ENCODE results near the gene TRMT44. TPM values are rescaled to one million over a fixed set of nuclear protein-coding genes. Genes with fewer than 3 reads are reported as not detected.
A peak's percentile ranks its signal among the peaks of the same experiment; 100 is the strongest.
"Not testable (repeated sequence)": the region's sequence is repeated elsewhere in the genome, so short reads cannot be mapped to it uniquely, and the experiment has no call there.

Gene TRMT44
- polyA plus RNA-seq, 4 donors, result 4.7 to 11.6 (median 5.2) TPM

DNA sequence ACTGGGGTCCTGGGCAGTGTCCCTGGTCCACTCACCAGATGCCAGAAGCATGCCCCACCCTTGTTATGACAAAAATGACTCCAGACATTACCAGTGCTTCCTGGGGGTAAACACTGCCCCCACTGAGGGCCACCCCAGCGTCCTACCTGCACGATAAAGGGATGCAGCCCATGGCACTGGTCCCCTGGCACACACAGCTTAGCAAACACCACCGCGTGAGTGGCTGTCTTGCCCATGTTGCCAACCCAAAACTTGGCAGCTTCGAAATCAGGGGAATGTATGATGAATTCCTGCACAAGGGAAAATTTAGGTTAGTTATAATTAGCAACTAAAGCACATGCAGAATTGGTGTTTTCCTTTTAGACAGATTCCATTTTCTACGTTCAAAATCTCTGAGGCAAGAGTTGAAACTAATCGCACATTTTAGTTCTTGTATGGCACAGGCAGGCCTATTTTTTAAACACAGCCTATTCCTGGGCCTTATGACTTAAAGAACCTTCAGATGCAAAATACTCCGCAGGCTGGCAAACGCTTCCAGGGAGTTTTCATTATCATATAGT, 30.4 kb upstream of the TRMT44 start:
- no peak overlapping the region for H3K27ac ChIP-seq (ENCODE audit: low read depth in 1 of 3, low read length in 2 of 3)
- no peaks in the 10 kb centered on the region for H3K9me3 ChIP-seq (ENCODE audit: control insufficient read depth in 2 of 2, insufficient read depth in 1 of 2, low read depth in 1 of 2, low read length in 1 of 2)
- H3K4me3 ChIP-seq (ENCODE audit: low read depth in 1 of 3, low read length in 3 of 3), result no peak overlapping the region
- no peak for FAIRE-seq
- no peak for DNase-seq
- no peaks in the 10 kb centered on the region for H3K4me1 ChIP-seq (ENCODE audit: control insufficient read depth in 3 of 3, insufficient read depth in 2 of 3, low read depth in 1 of 3, low read length in 2 of 3)
- WGBS, 3 donors, result 80 to 91% (median 83%) methylated on average over 9 of the region's 9 CpGs
- H3K27me3 ChIP-seq (ENCODE audit: control insufficient read depth in 3 of 3, insufficient read depth in 3 of 3, low read length in 3 of 3), result no peaks in the 10 kb centered on the region
- H3K36me3 ChIP-seq (ENCODE audit: control insufficient read depth in 3 of 3, insufficient read depth in 2 of 3, low read depth in 1 of 3, low read length in 3 of 3), result peaks cover 8 to 76% (median 13%) of the 10 kb centered on the region in 3 donors

- H3K9me3 ChIP-seq (ENCODE audit: control insufficient read depth in 2 of 2, insufficient read depth in 1 of 2, low read depth in 1 of 2, low read length in 1 of 2), result no peaks in the 10 kb centered on the region
- no peak overlapping the region for H3K27ac ChIP-seq (ENCODE audit: low read depth in 1 of 3, low read length in 2 of 3)
- no peaks in the 10 kb centered on the region for H3K27me3 ChIP-seq (ENCODE audit: control insufficient read depth in 3 of 3, insufficient read depth in 3 of 3, low read length in 3 of 3)
- no peak overlapping the region for H3K4me3 ChIP-seq (ENCODE audit: low read depth in 1 of 3, low read length in 3 of 3)
- WGBS, 3 donors, result 68 to 85% (median 83%) methylated on average over 26 of the region's 26 CpGs
- peaks cover 6 to 74% (median 13%) of the 10 kb centered on the region in 3 donors for H3K36me3 ChIP-seq (ENCODE audit: control insufficient read depth in 3 of 3, insufficient read depth in 2 of 3, low read depth in 1 of 3, low read length in 3 of 3)
- DNase-seq (peak; percentile 52 to 71), FAIRE-seq (no peak)
- H3K4me1 ChIP-seq (ENCODE audit: control insufficient read depth in 3 of 3, insufficient read depth in 2 of 3, low read depth in 1 of 3, low read length in 2 of 3), result no peaks in the 10 kb centered on the region
Observed at GRCh38 chr4:8410641-8411271, 29.8 kb upstream of the TRMT44 start.

- H3K4me1 ChIP-seq (ENCODE audit: control insufficient read depth in 3 of 3, insufficient read depth in 2 of 3, low read depth in 1 of 3, low read length in 2 of 3), result no peaks in the 10 kb centered on the region
- H3K27ac ChIP-seq (ENCODE audit: low read depth in 1 of 3, low read length in 2 of 3), result no peak overlapping the region
- no peak overlapping the region for H3K4me3 ChIP-seq (ENCODE audit: low read depth in 1 of 3, low read length in 3 of 3)
- FAIRE-seq, result no peak
- WGBS, 3 donors, result 85 to 91% (median 89%) methylated on average over 13 of the region's 13 CpGs
- no peaks in the 10 kb centered on the region for H3K9me3 ChIP-seq (ENCODE audit: control insufficient read depth in 2 of 2, insufficient read depth in 1 of 2, low read depth in 1 of 2, low read length in 1 of 2)
- no peak for DNase-seq
- peaks cover 0 to 74% (median 15%) of the 10 kb centered on the region in 3 donors for H3K36me3 ChIP-seq (ENCODE audit: control insufficient read depth in 3 of 3, insufficient read depth in 2 of 3, low read depth in 1 of 3, low read length in 3 of 3)
- H3K27me3 ChIP-seq (ENCODE audit: control insufficient read depth in 3 of 3, insufficient read depth in 3 of 3, low read length in 3 of 3), result no peaks in the 10 kb centered on the region
Observed at GRCh38 chr4:8411351-8412180, 29.0 kb upstream of the TRMT44 start.

DNA sequence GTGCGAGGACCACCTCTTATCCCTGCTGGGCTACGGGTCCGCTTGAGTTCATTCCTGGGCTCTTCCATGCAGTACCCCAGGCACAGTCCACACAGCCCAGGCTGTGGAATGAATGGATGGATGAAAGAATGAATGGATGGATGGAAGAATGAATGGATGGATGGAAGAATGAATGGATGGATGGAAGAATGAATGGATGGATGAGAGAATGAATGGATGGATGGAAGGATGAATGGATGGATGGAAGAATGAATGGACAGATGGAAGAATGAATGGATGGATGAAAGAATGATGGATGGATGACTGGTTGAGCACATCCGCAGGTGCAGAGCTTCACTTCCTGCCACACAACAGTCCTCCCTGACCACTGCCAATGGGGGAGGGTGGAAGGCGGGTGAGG, 28.3 kb upstream of the TRMT44 start:
- 94 to 96% (median 94%) methylated on average over 5 of the region's 5 CpGs for WGBS, 3 donors
- no peak for FAIRE-seq
- Histone ChIP-seq H3K27ac (ENCODE audit: low read depth in 1 of 3, low read length in 2 of 3) (no peak overlapping the region), H3K9me3 (ENCODE audit: control insufficient read depth in 2 of 2, insufficient read depth in 1 of 2, low read depth in 1 of 2, low read length in 1 of 2) (no peaks in the 10 kb centered on the region), H3K27me3 (ENCODE audit: control insufficient read depth in 3 of 3, insufficient read depth in 3 of 3, low read length in 3 of 3) (no peaks in the 10 kb centered on the region), H3K4me3 (ENCODE audit: low read depth in 1 of 3, low read length in 3 of 3) (no peak overlapping the region), H3K4me1 (ENCODE audit: control insufficient read depth in 3 of 3, insufficient read depth in 2 of 3, low read depth in 1 of 3, low read length in 2 of 3) (no peaks in the 10 kb centered on the region), H3K36me3 (ENCODE audit: control insufficient read depth in 3 of 3, insufficient read depth in 2 of 3, low read depth in 1 of 3, low read length in 3 of 3) (peaks cover 0 to 80% (median 15%) of the 10 kb centered on the region in 3 donors)
- DNase-seq, result no peak

GRCh38 chr4:8414377-8414776, 26.2 kb upstream of the TRMT44 start:
- FAIRE-seq (no peak), DNase-seq (no peak)
- no peak overlapping the region for H3K27ac ChIP-seq (ENCODE audit: low read depth in 1 of 3, low read length in 2 of 3)
- 71 to 86% (median 85%) methylated on average over 2 of the region's 2 CpGs for WGBS, 3 donors
- no peaks in the 10 kb centered on the region for H3K9me3 ChIP-seq (ENCODE audit: control insufficient read depth in 2 of 2, insufficient read depth in 1 of 2, low read depth in 1 of 2, low read length in 1 of 2)
- H3K4me1 ChIP-seq (ENCODE audit: control insufficient read depth in 3 of 3, insufficient read depth in 2 of 3, low read depth in 1 of 3, low read length in 2 of 3), result no peaks in the 10 kb centered on the region
- no peak overlapping the region for H3K4me3 ChIP-seq (ENCODE audit: low read depth in 1 of 3, low read length in 3 of 3)
- H3K27me3 ChIP-seq (ENCODE audit: control insufficient read depth in 3 of 3, insufficient read depth in 3 of 3, low read length in 3 of 3), result no peaks in the 10 kb centered on the region
- peaks cover 0 to 62% (median 15%) of the 10 kb centered on the region in 3 donors for H3K36me3 ChIP-seq (ENCODE audit: control insufficient read depth in 3 of 3, insufficient read depth in 2 of 3, low read depth in 1 of 3, low read length in 3 of 3)

DNA sequence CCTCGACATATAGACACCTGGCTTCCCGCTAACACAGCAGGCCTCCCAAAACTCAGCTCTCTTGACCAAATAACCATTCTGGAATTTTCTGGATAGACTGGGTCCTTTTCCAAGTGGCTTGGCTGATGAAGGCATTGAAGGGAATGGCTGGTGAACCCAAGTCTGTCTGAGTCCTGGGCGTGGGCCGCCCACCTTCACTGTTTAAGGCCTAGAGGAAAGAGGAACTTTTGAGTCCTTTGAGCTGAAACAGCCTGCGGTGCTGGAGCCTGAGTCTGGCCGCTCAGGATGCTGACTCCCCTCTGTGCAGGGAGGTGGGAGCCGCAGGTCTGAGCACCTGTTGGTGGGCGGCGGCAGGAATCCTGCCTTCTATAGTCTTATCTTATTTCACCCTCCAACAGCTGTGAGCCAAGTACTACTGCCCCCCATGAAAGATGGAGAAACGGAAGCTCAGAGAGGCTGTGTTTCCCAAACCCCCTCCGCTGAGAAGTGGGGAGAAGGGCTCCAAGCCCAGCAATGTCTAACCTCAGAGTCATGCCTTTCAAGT, 23.4 kb upstream of the TRMT44 start:
- no peaks in the 10 kb centered on the region for H3K4me1 ChIP-seq (ENCODE audit: control insufficient read depth in 3 of 3, insufficient read depth in 2 of 3, low read depth in 1 of 3, low read length in 2 of 3)
- no peak for DNase-seq
- no peak overlapping the region for H3K4me3 ChIP-seq (ENCODE audit: low read depth in 1 of 3, low read length in 3 of 3)
- H3K27me3 ChIP-seq (ENCODE audit: control insufficient read depth in 3 of 3, insufficient read depth in 3 of 3, low read length in 3 of 3), result no peaks in the 10 kb centered on the region
- H3K36me3 ChIP-seq (ENCODE audit: control insufficient read depth in 3 of 3, insufficient read depth in 2 of 3, low read depth in 1 of 3, low read length in 3 of 3), result peaks cover 0 to 43% (median 12%) of the 10 kb centered on the region in 3 donors
- WGBS, 3 donors, result 85 to 88% (median 86%) methylated on average over 11 of the region's 11 CpGs
- H3K9me3 ChIP-seq (ENCODE audit: control insufficient read depth in 2 of 2, insufficient read depth in 1 of 2, low read depth in 1 of 2, low read length in 1 of 2), result no peaks in the 10 kb centered on the region
- no peak for FAIRE-seq
- no peak overlapping the region for H3K27ac ChIP-seq (ENCODE audit: low read depth in 1 of 3, low read length in 2 of 3)

DNA sequence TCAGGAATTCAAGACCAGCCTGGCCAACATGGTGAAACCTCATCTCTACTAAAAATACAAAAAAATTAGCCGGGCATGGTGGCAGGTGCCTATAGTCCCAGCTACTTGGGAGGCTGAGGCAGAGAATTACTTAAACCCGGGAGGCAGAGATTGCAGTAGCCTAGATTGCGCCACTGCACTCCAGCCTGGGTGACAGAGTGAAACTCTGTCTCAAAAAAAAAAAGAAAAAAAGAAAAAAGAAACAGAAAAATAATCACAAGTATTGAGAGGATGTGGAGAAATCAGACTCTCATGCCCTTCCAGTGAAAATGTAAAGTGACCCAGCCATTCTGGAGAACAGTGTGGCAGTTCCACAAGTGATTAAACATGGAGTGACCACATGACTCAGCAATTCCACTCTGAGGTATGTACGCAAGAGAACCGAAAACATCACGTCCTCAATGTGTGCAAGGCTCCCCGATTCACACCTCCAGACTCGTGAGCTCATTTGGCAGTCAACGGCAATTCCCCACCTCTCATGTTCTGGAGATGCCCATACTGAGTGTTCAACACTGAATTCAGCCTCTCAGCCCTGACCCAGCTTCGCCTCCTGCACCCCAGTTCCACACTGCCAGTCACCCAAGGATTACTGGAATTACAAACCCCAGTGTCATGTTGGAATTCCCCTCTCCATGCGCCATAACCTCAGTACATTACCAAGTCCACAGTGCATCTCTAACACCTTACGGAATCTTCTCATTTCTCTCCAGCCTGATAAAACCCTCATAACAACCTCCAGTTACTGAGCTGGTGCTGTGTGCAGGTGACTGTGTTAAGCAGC, 21.1 kb upstream of the TRMT44 start:
- H3K27me3 ChIP-seq (ENCODE audit: control insufficient read depth in 3 of 3, insufficient read depth in 3 of 3, low read length in 3 of 3), result no peaks in the 10 kb centered on the region
- DNase-seq (no peak), FAIRE-seq (no peak)
- no peak overlapping the region for H3K27ac ChIP-seq (ENCODE audit: low read depth in 1 of 3, low read length in 2 of 3)
- WGBS, 3 donors, result 77 to 90% (median 80%) methylated on average over 12 of the region's 12 CpGs
- H3K4me1 ChIP-seq (ENCODE audit: control insufficient read depth in 3 of 3, insufficient read depth in 2 of 3, low read depth in 1 of 3, low read length in 2 of 3), result no peaks in the 10 kb centered on the region
- H3K9me3 ChIP-seq (ENCODE audit: control insufficient read depth in 2 of 2, insufficient read depth in 1 of 2, low read depth in 1 of 2, low read length in 1 of 2), result no peaks in the 10 kb centered on the region
- no peak overlapping the region for H3K4me3 ChIP-seq (ENCODE audit: low read depth in 1 of 3, low read length in 3 of 3)
- peaks cover 0 to 30% (median 8%) of the 10 kb centered on the region in 3 donors for H3K36me3 ChIP-seq (ENCODE audit: control insufficient read depth in 3 of 3, insufficient read depth in 2 of 3, low read depth in 1 of 3, low read length in 3 of 3)

DNA sequence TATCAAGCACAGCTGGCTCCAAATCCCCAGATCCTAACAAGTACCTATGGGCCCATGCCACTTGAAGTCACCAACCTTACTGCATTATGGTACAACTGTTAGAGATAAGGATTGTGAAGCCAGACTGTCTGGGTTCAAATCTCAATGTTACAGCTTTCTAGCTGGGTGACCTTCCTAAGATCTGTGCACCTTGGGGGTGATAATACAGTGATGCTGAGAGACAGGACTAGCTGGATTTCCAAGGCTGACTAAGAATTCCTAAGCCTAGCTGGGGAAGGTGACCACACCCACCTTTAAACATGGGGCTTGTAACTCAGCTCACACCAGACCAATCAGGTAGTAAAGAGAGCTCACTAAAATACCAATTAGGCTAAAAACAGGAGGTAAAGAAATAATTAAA, 20.4 kb upstream of the TRMT44 start:
- H3K27me3 ChIP-seq (ENCODE audit: control insufficient read depth in 3 of 3, insufficient read depth in 3 of 3, low read length in 3 of 3); FAIRE-seq: not testable (repeated sequence)

More for the DNA sequence above, 20.4 kb upstream of the TRMT44 start:
- not testable (repeated sequence) for DNase-seq; H3K9me3 ChIP-seq (ENCODE audit: control insufficient read depth in 2 of 2, insufficient read depth in 1 of 2, low read depth in 1 of 2, low read length in 1 of 2); H3K4me3 ChIP-seq (ENCODE audit: low read depth in 1 of 3, low read length in 3 of 3); H3K27ac ChIP-seq (ENCODE audit: low read depth in 1 of 3, low read length in 2 of 3); H3K4me1 ChIP-seq (ENCODE audit: control insufficient read depth in 3 of 3, insufficient read depth in 2 of 3, low read depth in 1 of 3, low read length in 2 of 3)
- peaks cover 0 to 25% (median 2%) of the 10 kb centered on the region in 3 donors for H3K36me3 ChIP-seq (ENCODE audit: control insufficient read depth in 3 of 3, insufficient read depth in 2 of 3, low read depth in 1 of 3, low read length in 3 of 3)
